ENCODE data around the gene PAX7. TPM values are rescaled to one million over a fixed set of nuclear protein-coding genes. Genes with fewer than 3 reads are reported as not detected.

Gene PAX7
- polyA plus RNA-seq, 1 donor from 2014 or later, result not detected

DNA sequence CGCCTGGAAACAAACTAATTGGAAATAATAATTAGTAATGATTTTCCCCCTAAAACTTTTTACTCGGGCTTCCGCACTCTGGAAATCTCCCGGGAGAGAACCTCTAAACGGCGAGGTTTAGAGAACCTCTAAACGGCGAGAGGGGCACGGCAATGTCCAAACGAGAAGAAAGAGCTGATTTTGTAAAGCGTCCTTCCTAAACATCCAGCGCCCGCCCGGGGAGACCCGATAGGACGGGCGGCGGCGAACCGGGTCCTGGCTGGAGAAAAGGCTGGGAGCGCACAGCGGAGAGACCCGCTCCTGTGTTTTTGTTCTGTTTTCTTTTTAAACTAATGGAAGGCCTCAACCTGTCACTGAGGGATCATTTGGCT lies 1.6 kb downstream of the PAX7 start:
- Histone ChIP-seq H3K9me3 (ENCODE audit: low read length) (no peaks in the 10 kb centered on the region), H3K9ac (ENCODE audit: low read length) (no peak overlapping the region), H3K9me2 (ENCODE audit: insufficient read depth, low read length) (no peaks in the 10 kb centered on the region), H3K4me2 (ENCODE audit: low read length) (no peak overlapping the region), H3K27me3 (ENCODE audit: insufficient read depth, low read depth, low read length) (peaks cover 100% of the 10 kb centered on the region), H3K36me3 (ENCODE audit: insufficient read depth, low read length) (no peaks in the 10 kb centered on the region), H4K20me1 (ENCODE audit: insufficient read depth) (no peaks in the 10 kb centered on the region), H3K27ac (ENCODE audit: low read length) (no peak overlapping the region), H3F3A (ENCODE audit: insufficient read depth, low read length, poor library complexity, severe bottlenecking) (no peaks in the 10 kb centered on the region), H3K79me2 (replicated peaks; ENCODE audit: insufficient read depth, low read length) (no peaks in the 10 kb centered on the region), H2AFZ (ENCODE audit: low read depth, low read length) (no peak overlapping the region), H3K4me3 (ENCODE audit: low read length) (no peak overlapping the region)
- TF ChIP-seq TAF1 (IDR thresholded peaks at IDR 0.05; ENCODE audit: low read depth) (no peak), EZH2 (IDR thresholded peaks at IDR 0.05; ENCODE audit: borderline replicate concordance, insufficient read depth, low read length, poor library complexity, severe bottlenecking) (peak; percentile 99), POLR2AphosphoS5 (IDR thresholded peaks at IDR 0.05) (peak; percentile 5), EP300 (conservative IDR thresholded peaks at IDR 0.05; ENCODE audit: poor library complexity, severe bottlenecking) (no peak), RAD21 (conservative IDR thresholded peaks at IDR 0.05) (no peak)
- TF ChIP-seq, protein P1, sequence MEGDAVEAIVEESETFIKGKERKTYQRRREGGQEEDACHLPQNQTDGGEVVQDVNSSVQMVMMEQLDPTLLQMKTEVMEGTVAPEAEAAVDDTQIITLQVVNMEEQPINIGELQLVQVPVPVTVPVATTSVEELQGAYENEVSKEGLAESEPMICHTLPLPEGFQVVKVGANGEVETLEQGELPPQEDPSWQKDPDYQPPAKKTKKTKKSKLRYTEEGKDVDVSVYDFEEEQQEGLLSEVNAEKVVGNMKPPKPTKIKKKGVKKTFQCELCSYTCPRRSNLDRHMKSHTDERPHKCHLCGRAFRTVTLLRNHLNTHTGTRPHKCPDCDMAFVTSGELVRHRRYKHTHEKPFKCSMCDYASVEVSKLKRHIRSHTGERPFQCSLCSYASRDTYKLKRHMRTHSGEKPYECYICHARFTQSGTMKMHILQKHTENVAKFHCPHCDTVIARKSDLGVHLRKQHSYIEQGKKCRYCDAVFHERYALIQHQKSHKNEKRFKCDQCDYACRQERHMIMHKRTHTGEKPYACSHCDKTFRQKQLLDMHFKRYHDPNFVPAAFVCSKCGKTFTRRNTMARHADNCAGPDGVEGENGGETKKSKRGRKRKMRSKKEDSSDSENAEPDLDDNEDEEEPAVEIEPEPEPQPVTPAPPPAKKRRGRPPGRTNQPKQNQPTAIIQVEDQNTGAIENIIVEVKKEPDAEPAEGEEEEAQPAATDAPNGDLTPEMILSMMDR (IDR thresholded peaks at IDR 0.05; ENCODE audit: poor library complexity, severe bottlenecking), result no peak

DNA sequence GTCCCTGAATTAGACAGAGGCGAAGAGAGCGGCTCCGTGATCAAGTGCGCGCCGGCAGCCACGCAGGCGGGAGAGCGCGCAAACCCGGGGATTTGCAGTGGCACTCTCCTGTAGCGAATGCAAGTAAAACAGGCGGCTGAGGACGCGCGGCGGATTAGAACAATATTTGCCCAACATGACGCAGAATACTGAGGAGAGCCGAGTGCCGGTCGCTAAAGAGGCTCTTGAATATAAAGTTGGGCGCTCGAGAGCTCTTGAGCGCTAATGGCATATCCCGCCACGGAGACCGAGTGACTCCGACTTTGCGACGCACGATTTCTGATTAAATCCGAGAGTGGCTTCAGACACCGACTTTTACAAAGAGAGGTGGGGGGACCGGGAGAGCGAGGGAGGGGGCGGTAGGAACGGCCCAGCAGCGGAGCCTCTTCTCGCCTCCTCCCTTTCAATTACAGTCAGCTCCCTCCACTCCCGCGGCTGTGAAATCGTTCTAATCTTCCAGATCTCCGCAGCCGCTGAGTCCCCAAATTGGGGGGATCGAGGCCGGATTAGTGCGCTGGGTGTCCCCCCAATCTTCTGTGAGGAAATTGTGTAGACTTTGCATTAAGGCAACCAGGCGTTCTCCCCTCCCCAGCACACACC lies 2.3 kb downstream of the PAX7 start:
- Histone ChIP-seq H3K79me2 (replicated peaks; ENCODE audit: insufficient read depth, low read length) (no peaks in the 10 kb centered on the region), H3K9me3 (ENCODE audit: low read length) (no peaks in the 10 kb centered on the region), H3K4me2 (ENCODE audit: low read length) (no peak overlapping the region), H4K20me1 (ENCODE audit: insufficient read depth) (no peaks in the 10 kb centered on the region), H3K4me3 (ENCODE audit: low read length) (no peak overlapping the region), H3K27ac (ENCODE audit: low read length) (no peak overlapping the region), H2AFZ (ENCODE audit: low read depth, low read length) (no peak overlapping the region), H3K9ac (ENCODE audit: low read length) (no peak overlapping the region), H3F3A (ENCODE audit: insufficient read depth, low read length, poor library complexity, severe bottlenecking) (no peaks in the 10 kb centered on the region), H3K9me2 (ENCODE audit: insufficient read depth, low read length) (no peaks in the 10 kb centered on the region), H3K36me3 (ENCODE audit: insufficient read depth, low read length) (no peaks in the 10 kb centered on the region), H3K27me3 (ENCODE audit: insufficient read depth, low read depth, low read length) (peaks cover 100% of the 10 kb centered on the region)
- TF ChIP-seq RAD21 (conservative IDR thresholded peaks at IDR 0.05) (no peak), EP300 (conservative IDR thresholded peaks at IDR 0.05; ENCODE audit: poor library complexity, severe bottlenecking) (no peak), MXI1 (conservative IDR thresholded peaks at IDR 0.05; ENCODE audit: poor library complexity, severe bottlenecking) (no peak), SMC3 (conservative IDR thresholded peaks at IDR 0.05; ENCODE audit: poor library complexity) (no peak), EZH2 (IDR thresholded peaks at IDR 0.05; ENCODE audit: borderline replicate concordance, insufficient read depth, low read length, poor library complexity, severe bottlenecking) (peak; percentile 88)
- TF ChIP-seq, protein P2, sequence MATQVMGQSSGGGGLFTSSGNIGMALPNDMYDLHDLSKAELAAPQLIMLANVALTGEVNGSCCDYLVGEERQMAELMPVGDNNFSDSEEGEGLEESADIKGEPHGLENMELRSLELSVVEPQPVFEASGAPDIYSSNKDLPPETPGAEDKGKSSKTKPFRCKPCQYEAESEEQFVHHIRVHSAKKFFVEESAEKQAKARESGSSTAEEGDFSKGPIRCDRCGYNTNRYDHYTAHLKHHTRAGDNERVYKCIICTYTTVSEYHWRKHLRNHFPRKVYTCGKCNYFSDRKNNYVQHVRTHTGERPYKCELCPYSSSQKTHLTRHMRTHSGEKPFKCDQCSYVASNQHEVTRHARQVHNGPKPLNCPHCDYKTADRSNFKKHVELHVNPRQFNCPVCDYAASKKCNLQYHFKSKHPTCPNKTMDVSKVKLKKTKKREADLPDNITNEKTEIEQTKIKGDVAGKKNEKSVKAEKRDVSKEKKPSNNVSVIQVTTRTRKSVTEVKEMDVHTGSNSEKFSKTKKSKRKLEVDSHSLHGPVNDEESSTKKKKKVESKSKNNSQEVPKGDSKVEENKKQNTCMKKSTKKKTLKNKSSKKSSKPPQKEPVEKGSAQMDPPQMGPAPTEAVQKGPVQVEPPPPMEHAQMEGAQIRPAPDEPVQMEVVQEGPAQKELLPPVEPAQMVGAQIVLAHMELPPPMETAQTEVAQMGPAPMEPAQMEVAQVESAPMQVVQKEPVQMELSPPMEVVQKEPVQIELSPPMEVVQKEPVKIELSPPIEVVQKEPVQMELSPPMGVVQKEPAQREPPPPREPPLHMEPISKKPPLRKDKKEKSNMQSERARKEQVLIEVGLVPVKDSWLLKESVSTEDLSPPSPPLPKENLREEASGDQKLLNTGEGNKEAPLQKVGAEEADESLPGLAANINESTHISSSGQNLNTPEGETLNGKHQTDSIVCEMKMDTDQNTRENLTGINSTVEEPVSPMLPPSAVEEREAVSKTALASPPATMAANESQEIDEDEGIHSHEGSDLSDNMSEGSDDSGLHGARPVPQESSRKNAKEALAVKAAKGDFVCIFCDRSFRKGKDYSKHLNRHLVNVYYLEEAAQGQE (IDR thresholded peaks at IDR 0.05; ENCODE audit: borderline replicate concordance), result no peak
